Jurkat, Clone E6-1 (cell line): ENCODE results near the gene CFAP100.

Experiments used
- DNase-seq: peaks from one replicate; pipeline ENCODE4 v3.0.0-alpha.2; 2011; ENCODE audit warnings: low read depth, low spot score
- H3K4me3 ChIP-seq: 2 replicates; pipeline ENCODE4 v1.5.1; 2011; ENCODE audit warnings: mild to moderate bottlenecking, low read length, control low read depth, moderate library complexity

The CFAP100 gene

GRCh38 chr3:126372413-126373145, 22.1 kb upstream of the CFAP100 start:
- DNase-seq, result no peak
- H3K4me3 ChIP-seq, result no peak overlapping the region

GRCh38 chr3:126373146-126373613, 21.5 kb upstream of the CFAP100 start:
- no peak for DNase-seq
- H3K4me3 ChIP-seq, result no peak overlapping the region

GRCh38 chr3:126373682-126374601, 20.8 kb upstream of the CFAP100 start:
- peak; percentile 41 for DNase-seq

GRCh38 chr3:126375835-126376331, 18.8 kb upstream of the CFAP100 start:
- DNase-seq, result no peak
- H3K4me3 ChIP-seq, result no peak overlapping the region

More at GRCh38 chr3:126373682-126374601, 20.8 kb upstream of the CFAP100 start:
- H3K4me3 ChIP-seq, result no peak overlapping the region

GRCh38 chr3:126376444-126376843, 18.3 kb upstream of the CFAP100 start:
- H3K4me3 ChIP-seq, result no peak overlapping the region
- DNase-seq, result peak; percentile 46

GRCh38 chr3:126377211-126377610, 17.5 kb upstream of the CFAP100 start:
- no peak for DNase-seq
- H3K4me3 ChIP-seq, result no peak overlapping the region

GRCh38 chr3:126378341-126378751, 16.4 kb upstream of the CFAP100 start:
- DNase-seq, result no peak
- H3K4me3 ChIP-seq, result no peak overlapping the region

GRCh38 chr3:126380011-126380768, 14.5 kb upstream of the CFAP100 start:
- DNase-seq, result no peak
- H3K4me3 ChIP-seq, result no peak overlapping the region

GRCh38 chr3:126381966-126382365, 12.7 kb upstream of the CFAP100 start:
- DNase-seq, result no peak
- H3K4me3 ChIP-seq, result no peak overlapping the region

GRCh38 chr3:126389112-126389793, 5.5 kb upstream of the CFAP100 start:
- no peak overlapping the region for H3K4me3 ChIP-seq
- DNase-seq, result no peak

- no peak for DNase-seq
- no peak overlapping the region for H3K4me3 ChIP-seq
Measured at GRCh38 chr3:126389794-126390146, 4.9 kb upstream of the CFAP100 start.

GRCh38 chr3:126390201-126390600, 4.5 kb upstream of the CFAP100 start:
- H3K4me3 ChIP-seq, result no peak overlapping the region
- no peak for DNase-seq

GRCh38 chr3:126390751-126391150, 4.0 kb upstream of the CFAP100 start:
- no peak overlapping the region for H3K4me3 ChIP-seq
- DNase-seq, result no peak

- no peak for DNase-seq
- H3K4me3 ChIP-seq, result no peak overlapping the region
Measured at GRCh38 chr3:126391631-126392030, 3.1 kb upstream of the CFAP100 start.

- no peak for DNase-seq
- H3K4me3 ChIP-seq, result no peak overlapping the region
Measured at GRCh38 chr3:126392246-126392645, 2.5 kb upstream of the CFAP100 start.

GRCh38 chr3:126393563-126393962, 1.1 kb upstream of the CFAP100 start:
- DNase-seq, result no peak
- H3K4me3 ChIP-seq, result no peak overlapping the region

GRCh38 chr3:126394977-126395321, 240 bp downstream of the CFAP100 start:
- H3K4me3 ChIP-seq, result no peak overlapping the region
- no peak for DNase-seq

- H3K4me3 ChIP-seq, result no peak overlapping the region
- DNase-seq, result no peak
Measured at GRCh38 chr3:126395846-126396513, 1.3 kb downstream of the CFAP100 start.
